ENCODE measurements around the gene ZBTB25.

GRCh38 chr14:64491637-64492036 lies 12.0 kb downstream of the ZBTB25 start:
- TF ChIP-seq POLR2A (IDR thresholded peaks at IDR 0.05; ENCODE audit: borderline replicate concordance, extremely low read depth, insufficient read depth, insufficient read length) (no peak), SRF (IDR thresholded peaks at IDR 0.05; ENCODE audit: low read depth) (no peak), POLR2AphosphoS5 (IDR thresholded peaks at IDR 0.05; ENCODE audit: low read depth, low read length) (no peak), ZNF274 (IDR thresholded peaks at IDR 0.05; ENCODE audit: low read depth, low read length) (no peak), ZFX (IDR thresholded peaks at IDR 0.05) (no peak), EZH2 (IDR thresholded peaks at IDR 0.05) (no peak)
- TF ChIP-seq, protein P1, sequence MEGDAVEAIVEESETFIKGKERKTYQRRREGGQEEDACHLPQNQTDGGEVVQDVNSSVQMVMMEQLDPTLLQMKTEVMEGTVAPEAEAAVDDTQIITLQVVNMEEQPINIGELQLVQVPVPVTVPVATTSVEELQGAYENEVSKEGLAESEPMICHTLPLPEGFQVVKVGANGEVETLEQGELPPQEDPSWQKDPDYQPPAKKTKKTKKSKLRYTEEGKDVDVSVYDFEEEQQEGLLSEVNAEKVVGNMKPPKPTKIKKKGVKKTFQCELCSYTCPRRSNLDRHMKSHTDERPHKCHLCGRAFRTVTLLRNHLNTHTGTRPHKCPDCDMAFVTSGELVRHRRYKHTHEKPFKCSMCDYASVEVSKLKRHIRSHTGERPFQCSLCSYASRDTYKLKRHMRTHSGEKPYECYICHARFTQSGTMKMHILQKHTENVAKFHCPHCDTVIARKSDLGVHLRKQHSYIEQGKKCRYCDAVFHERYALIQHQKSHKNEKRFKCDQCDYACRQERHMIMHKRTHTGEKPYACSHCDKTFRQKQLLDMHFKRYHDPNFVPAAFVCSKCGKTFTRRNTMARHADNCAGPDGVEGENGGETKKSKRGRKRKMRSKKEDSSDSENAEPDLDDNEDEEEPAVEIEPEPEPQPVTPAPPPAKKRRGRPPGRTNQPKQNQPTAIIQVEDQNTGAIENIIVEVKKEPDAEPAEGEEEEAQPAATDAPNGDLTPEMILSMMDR (IDR thresholded peaks at IDR 0.05 in 2 of 3, conservative IDR thresholded peaks at IDR 0.05 in 1 of 3; ENCODE audit: borderline replicate concordance in 1 of 3, insufficient read depth in 1 of 3, low read depth in 2 of 3, low read length in 2 of 3), result no peak

All from HCT116 (cell line).